NCI-H774 (cell line): ENCODE data around the gene SEMA5A.

Experiments
- DNase-seq: peaks from one replicate; lab custom pipeline; 2025; lab: John Stamatoyannopoulos, UW

SEMA5A gene

DNA sequence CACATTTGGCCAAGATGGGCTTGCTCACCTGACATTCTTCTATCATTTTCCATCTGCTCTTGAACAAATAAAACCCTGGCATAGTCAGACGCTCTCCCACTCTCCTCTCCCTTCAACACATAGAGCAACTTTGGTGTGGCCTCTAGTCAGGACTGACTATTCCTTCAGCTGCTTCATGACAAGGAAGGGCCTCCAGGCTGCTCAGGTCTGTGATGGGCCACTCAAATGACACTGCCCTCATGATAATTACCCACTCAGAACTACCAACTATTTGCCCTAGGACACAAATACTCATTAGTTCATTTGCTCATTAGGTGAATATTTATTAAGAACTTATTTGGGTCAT is 376.3 kb downstream of the SEMA5A start:
- no peak for DNase-seq

DNA sequence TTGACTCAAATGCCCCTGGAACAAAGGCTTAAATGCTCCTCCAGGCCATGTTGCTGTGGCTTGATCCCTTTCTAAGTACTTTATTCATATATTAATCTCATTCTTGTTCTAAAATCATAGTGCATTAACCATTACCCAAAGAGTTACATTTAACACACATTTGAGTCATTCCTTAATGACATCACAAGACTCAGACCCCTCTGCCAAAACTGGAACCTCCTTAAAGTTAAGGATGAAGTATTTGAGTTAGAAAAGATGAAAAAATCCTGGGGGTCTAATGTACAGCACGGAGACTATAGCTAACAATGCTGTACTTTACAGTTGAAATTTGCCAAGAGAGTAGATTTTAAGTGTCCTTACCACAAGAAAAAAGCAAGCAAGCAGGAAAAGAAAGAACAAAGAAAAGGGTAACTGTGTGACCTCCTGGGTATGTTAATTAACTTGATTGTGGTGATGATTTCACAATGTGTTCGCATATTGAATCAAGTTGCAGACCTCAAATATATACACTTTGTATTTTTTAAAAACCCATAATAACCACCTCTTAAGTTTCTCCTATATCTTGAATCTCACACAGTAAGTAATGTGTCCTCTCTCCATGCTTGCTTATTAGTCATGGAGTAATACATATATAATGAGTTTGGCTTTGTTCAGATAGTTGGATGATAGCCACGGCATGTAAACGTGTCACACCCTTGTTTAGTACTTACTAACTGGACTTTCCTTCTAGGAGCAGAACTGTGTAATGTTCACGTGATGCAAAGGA is 376.9 kb downstream of the SEMA5A start:
- no peak for DNase-seq

DNA sequence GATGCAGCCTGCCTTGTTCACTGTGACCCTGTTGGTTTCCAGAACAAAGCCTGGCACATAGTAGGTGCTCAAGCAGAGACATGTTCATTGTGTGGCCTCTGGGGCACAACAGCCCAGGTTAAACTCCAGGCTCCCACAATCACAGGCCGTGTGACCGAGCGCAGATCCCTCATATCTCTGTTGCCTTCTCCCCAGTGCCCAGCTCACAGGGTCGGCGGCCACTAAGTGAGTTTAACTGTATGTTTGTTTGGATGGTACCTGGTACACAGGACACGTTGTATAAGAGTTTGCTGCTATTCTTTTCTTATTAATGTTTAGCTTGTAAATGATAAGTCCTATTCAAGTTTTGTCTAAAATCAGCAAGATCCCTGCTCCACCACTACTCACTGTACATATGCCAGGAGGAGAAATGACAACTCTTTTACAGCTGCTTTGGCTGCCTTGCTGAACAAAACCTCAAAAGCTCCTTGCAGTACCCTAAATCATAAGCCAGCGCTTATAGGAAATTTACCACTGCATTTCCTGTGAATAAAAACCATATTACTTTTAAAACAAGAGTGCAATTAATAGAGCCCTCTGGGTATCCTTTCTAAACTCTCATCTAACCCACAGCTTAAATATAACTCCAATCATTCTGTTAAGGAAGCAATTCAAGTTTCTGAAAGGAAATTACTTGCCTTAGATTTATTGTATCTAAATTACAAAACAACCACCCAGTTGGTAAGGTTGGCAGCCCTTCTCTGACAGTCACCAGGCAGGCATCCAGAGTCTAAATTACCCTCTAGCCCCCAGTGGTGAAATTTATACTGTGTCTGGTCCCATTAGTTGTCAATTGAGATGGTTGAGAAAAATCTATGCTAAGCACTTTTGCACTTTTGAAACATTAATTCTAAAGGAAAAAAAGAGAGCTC is 379.4 kb downstream of the SEMA5A start:
- no peak for DNase-seq

DNA sequence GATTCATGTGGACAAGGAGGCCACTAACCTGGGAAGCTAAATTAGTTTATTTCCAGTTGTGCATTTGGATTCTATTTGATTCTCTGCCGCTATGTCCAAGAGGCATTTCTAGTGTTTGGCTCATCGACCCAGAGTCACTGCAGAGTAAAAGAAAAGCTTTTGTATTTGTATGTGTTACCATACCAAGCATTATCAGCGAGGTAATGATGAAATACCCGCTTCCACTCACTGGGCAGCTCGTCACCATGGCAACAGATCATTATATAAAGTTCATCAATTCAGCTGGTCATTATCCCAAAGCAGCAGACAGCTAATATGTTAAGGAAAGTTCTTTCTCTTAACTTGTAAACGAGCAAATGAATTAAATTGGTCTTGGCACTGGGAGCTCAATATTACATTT is 380.3 kb downstream of the SEMA5A start:
- DNase-seq: no peak

DNA sequence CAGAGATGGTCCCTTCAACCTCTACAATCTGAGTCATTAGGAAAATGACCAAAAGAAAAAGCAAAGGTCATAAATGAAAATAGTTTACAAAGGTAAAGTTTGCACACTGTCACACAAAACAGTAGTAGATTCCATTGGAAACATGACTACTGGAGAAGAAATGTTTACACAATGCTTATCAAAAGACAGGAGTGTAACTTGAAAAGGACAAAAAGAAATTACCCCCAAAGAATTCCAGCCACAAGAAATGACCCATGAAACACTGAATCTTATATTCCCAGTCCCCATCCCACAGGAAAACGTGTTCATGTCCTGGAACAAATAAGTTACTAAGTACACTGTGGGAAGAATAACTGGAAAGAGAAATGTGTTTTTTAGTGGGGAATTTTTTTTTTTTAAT is 385.1 kb downstream of the SEMA5A start:
- no peak for DNase-seq

DNA sequence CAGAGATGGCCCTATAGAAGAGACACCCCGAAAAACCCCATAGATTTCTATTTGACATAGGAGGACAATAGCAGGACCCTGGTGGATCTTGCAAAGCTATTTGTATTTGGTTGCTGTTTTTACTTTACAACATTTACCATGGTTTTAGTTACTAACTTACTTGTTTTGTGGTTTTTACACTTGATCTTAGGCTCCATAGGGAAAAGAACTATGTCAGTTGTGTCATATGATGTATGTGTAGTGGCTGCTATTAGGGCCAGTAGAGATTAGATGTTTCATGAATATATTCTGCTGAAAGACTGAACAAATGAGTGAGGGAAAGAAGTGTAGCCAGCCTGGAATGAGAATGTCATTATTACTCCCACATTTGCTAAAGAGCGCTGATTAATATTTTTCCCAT is 388.1 kb downstream of the SEMA5A start:
- DNase-seq: no peak

DNA sequence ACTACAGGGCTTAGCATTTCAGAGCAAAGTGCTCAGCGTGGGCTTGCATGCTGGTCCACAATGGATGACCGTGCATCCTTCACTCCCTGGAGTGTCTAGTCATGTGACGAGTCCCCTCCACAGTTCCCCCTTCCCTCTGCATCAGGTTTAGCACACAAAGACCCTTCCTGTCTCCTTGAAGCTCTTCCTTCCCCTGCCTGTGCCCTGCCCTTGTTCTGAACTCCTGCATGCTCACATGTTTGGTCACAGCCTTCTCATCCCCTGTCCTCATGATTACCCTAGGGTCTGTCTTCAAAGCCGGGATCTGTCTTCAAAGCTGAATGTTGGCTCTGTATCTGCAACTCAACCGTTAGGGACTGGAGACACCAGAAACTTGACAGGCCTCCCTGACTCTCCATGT is 388.9 kb downstream of the SEMA5A start:
- DNase-seq: no peak

DNA sequence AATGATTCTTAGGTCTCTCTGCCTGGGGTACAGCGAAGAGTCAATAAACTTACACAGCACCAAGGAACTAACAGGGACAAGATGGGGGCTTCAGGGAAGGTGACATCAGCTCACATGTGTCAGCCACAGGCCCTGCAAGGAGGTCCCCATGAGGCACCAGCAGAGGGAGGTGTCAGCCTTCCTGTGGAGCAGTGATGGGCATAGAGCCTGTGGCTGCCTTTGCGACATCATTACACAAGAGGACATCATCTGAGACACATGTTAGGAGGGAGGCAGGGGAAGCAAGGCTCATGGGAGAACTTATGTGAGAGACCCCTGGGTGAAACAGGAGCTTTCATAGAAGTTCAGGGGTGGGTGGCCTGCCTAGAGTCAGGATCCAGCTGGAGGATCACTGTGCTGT is 389.6 kb downstream of the SEMA5A start:
- DNase-seq: no peak

DNA sequence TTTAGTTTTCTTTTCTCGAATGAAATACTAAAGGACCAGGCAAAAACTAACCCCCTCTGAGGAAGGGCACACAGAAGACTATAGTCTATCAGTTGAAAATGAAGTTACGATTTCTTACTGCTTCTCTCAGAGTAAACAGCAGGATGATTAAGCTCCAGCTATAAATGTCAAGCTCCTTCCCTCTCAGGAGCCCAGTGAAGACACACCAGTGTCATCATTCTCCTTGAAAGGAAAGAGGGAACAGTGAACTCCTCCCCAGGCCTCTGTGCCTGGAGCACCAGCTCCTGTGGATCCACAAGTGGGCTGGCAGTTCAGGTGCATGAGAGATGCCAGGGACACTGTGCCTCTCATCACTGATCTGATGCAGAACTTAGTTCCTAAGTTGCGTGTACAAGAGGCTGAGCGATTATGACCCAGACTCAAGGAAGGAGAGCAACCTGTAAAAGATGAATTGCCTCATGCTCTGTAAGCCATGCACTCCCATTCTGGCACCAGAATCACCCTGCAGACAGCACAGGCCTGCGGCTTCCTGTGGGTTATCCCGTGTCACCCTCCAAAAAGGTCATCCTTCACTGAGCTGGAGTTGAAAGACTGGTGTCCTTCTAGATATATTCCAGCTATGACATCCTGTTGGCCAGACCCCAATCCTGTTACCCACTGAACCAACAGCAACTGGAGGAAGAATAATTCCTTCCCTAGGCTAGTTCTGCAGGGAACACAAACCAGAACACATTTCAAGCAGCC is 394.0 kb downstream of the SEMA5A start:
- no peak for DNase-seq

DNA sequence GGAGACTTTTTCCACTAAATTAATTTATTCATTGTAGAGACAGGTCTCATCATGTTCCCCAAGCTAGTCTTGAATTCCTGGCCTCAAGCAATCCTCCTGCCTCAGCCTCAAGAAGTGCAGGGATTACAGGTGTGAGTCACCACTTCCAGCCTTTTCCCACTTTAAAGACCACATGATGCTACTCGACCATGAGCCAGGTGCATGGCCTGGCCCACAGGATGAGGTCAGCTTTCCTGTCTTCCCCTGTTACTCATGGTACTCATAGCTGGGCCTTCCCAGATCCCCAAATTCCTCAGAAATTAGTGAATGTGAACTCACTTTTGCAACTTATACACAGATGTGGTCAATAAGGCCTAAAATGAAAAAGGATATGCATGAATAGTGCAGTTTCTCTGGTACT is 395.9 kb downstream of the SEMA5A start:
- no peak for DNase-seq

DNA sequence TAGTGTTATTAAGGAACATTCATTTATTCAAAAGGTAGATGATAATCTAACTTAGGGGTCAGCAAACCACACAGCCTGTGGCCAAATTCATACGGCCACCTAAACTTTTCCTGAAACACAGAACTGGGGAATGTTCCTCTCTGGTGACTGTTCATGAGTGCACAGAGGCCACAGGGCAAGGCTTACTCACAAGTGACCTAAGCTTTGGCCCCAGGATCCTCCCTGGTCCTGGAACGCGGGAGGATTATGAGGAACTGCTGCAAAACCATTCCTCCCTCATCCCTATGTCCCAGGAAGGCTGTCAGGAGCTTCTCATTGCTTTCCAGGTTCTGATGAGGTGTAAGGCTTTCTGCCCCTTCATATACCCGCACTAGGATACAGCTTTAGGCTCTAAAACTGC is 397.6 kb downstream of the SEMA5A start:
- DNase-seq: no peak

DNA sequence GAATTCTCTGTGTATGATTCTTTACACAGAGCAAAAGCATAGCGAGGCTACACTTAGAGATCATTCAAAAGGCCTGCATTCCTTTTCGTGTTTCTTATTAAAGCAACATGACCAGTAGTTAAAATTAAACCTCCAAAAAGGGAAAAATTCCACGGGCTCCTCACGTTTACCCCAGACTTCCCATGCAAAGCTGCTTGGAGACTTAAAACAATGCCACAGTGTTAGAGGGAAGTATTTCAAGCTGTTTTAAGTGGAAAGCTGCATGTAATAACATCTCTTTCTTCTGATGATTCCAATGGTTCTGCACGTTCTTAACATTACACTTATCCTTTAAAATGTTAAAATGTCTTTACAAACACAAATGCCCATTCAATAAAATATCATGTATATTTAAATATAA is 405.2 kb downstream of the SEMA5A start:
- no peak for DNase-seq

DNA sequence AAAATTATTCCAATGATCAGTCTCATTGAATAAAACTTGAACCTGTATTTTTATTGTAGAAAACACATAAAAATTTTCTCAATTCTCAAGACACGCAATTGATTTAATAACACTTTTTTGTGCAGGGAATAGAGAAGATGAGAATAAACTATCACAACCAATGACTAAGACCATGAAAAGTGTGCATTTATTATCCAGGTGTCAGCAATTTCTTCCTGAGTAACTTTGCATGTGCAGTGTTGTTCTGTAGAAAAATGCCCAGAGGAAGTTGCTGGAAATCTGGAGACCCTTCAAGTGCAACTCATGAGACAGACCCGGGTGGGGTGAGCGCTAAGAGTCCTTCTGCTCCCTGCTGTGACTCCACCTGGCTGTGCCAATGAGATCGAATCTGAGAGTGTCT is 405.7 kb downstream of the SEMA5A start:
- no peak for DNase-seq

DNA sequence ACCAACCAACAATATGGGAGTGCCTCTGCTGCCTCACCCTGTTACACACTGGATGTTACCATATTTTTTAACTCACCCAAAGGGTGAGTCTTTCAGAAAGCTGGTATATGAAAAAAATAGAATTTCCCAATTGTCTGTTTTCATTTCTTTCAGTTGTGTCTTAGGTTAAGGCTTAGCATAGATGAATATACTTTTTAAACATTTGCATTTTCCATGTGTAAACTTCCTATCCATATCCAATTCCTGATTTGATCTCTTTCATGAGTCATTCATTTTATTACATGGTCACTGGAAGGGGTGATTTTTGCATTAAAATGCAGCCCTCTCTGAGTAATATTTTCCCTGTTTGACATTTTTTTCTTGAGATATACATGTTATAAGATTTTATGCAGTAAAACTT is 406.5 kb downstream of the SEMA5A start:
- no peak for DNase-seq

DNA sequence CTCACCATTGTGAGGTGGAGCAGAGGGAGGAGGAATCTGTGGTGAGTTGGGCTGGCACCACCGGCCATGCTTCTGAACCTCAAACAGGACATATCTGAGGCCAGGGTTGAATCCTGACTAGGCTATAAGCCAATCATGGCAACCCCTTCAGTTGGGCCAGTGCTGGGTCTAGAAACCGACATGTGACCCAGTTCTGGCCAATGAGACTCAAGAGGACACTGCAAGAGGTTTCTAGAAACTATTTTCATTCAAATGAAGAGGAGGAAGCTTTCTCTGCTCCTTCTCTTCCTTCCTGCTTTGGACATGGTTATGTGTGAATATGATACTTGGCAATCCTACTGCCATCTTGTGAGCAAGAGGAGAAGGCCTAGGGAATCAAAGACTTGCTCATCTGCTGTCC is 417.7 kb downstream of the SEMA5A start:
- no peak for DNase-seq

DNA sequence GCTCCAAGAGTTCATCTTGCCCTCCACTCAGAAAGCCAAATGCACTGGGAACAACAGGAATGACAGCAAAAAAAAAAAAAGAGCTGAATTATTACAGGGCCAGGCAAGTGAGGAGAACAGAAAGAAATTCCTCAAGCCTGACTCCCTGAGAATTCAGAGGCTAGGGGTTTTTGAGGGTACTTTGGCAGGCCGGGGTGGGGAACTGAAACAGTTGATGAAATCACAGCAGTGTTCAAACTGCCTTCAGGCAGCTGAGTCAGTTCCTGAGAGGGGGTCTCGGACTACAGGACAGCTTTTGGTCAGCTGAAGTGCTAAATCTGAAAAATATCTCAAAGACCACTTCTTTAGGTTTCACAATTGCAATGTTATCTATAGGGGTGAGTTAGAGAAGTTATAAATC is 419.4 kb downstream of the SEMA5A start:
- DNase-seq: no peak

DNA sequence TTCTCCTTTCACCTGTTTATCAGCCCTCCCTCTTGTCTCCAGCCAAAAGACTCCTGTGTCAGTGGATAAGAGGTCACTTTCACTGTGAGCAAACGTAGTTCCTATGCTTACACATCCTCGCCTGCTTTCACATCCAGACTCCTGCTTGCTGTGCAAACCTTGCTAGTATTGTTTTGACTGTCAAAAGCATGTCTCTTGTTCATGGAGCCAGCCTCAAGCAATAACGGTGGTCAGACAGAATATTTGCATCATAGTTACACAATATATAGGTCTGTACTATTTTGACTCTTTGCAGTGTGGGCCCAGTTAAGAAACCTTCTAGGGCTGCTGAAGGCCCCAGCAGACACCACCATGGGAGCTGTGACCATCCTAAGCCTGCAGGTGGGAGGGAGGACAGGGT is 420.0 kb downstream of the SEMA5A start:
- DNase-seq: no peak

DNA sequence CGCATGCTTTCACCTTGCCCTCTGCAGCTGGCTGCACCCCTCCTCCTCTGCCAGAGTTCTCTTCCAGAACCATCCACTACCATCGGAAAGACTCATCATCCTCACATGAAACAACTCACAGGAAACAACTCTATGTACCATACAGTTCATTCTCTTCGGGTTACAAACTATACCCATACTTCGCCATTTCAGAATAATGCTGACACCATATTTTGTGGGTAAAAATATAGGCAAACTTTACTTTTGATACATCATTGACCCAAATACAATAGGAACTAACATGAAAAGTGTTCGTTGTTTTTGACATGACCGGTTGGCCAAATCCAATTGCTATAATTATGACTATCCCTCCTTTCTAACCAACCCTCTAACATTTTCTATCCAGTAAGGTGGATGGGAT is 421.0 kb downstream of the SEMA5A start:
- DNase-seq: no peak

DNA sequence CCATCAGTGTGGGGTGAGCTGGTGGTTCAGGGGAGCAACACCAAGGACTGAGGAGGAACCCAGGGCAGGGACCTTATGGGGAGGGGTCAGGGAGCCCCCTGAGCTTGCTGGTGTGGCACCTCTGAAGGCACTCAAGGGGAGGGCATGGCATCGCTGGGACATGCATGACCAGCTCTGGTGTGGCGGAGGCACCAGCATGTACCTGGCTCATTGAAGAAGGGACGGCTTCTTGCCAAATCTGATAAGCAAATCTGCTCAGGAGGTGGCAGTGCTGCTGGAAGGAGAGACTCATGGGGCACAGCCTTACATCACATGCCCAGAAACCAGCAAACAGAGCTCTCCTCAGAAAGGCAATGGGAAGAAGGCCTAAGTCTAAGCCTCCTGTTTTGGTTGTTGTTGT is 421.8 kb downstream of the SEMA5A start:
- no peak for DNase-seq

DNA sequence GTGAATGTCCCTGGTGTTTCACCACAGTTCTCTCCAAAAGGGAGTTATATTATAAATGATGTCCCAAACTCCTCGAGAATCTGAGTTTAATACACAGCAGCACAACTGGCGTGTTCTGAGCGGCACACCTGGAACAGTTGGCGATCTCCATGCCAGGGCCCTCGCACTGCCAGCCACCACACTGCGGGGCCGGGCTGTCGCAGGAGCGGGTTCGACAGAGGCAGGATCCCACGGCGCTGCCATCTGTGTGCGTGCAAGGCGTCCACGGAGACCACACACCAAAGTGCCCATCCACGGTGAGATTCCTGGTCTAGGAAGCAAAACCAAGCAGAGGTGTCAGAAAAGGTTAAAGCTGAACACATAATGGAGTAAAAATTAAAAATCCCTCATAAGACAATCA is 423.3 kb downstream of the SEMA5A start:
- DNase-seq: no peak

DNA sequence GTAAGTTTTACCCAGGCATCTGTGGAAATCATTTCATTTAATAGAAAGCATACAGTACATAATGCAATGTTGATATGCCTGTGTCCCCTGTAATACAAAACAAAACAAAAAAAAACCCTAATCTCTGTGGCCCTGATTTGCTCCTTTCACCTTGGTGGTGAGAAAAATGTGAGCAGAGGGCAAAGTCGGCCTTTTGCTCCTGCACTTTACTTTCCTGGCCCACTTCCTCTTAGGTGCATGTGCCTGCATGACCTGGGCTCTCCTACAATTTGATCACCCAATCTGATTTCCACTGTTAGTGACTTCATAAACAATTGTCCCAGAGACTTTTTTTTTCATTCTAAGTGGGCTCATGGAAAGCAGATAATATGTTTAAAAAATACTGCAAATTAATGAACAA is 424.3 kb downstream of the SEMA5A start:
- no peak for DNase-seq

DNA sequence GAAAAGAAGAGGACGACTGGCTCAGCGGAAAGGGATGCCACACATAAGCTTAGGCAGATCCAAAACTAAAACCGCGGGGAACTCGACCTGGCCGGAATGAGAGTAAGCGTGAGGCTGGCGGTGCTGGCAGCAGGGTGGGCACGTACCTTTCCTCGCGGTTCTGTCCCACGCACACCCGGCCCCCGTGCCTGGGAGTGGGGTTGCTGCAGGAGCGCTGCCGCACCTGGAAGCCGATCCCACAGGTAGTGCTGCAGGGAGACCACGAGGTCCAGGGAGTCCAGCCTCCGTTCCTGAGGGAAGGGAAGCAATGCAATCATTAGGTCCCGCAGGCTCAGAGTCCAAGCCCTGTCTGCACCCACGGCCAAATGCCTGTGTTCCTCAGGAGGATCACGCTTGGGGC is 427.0 kb downstream of the SEMA5A start:
- no peak for DNase-seq

DNA sequence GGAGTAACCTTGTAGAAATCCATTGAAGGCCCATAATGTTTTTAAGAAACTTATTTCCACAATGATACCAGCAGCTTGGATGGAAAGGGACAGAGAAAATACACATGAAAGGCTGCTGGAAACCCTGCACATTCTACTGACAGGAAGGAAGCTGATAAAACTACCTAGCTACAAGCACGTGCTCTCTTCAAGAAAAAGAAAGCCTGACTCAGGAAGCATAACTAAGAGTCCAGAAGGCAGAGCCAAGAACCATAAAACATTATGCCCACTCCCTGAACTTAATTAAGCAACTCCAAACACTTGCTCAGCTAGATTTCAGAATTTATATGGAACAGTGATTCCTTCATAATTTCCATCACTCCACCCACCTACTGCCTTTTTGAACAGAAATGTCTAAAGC is 430.8 kb downstream of the SEMA5A start:
- DNase-seq: no peak
